NCI-H2107 treated with DMSO at 0.1 percent for 48 hours (cell line): ENCODE results near the gene SLC10A7.

ENCODE experiments used
- DNase-seq: peaks from one replicate; lab custom pipeline; 2025; ENCODE audit not compliant: unreplicated experiment; lab: John Stamatoyannopoulos, UW

The SLC10A7 gene

GRCh38 chr4:146315184-146315583, 206.6 kb downstream of the SLC10A7 start:
- DNase-seq = no peak

- no peak for DNase-seq
Measured at GRCh38 chr4:146311238-146311970, 210.3 kb downstream of the SLC10A7 start.

GRCh38 chr4:146310319-146311021, 211.3 kb downstream of the SLC10A7 start:
- no peak for DNase-seq

GRCh38 chr4:146308951-146309350, 212.8 kb downstream of the SLC10A7 start:
- DNase-seq = no peak

- DNase-seq = no peak
Measured at GRCh38 chr4:146302822-146303221, 218.9 kb downstream of the SLC10A7 start.

- no peak for DNase-seq
Measured at GRCh38 chr4:146299607-146300006, 222.1 kb downstream of the SLC10A7 start.

- no peak for DNase-seq
Measured at GRCh38 chr4:146294776-146295175, 227.0 kb downstream of the SLC10A7 start.

GRCh38 chr4:146292508-146292907, 229.2 kb downstream of the SLC10A7 start:
- DNase-seq = no peak

- no peak for DNase-seq
Measured at GRCh38 chr4:146291313-146291712, 230.4 kb downstream of the SLC10A7 start.

- DNase-seq = no peak
Measured at GRCh38 chr4:146288193-146288592, 233.5 kb downstream of the SLC10A7 start.

- no peak for DNase-seq
Measured at GRCh38 chr4:146285037-146285436, 236.7 kb downstream of the SLC10A7 start.

- DNase-seq = no peak
Measured at GRCh38 chr4:146283758-146284651, 237.7 kb downstream of the SLC10A7 start.

GRCh38 chr4:146282657-146283056, 239.1 kb downstream of the SLC10A7 start:
- DNase-seq = no peak

GRCh38 chr4:146278986-146279385, 242.8 kb downstream of the SLC10A7 start:
- DNase-seq = no peak

GRCh38 chr4:146275370-146275769, 246.4 kb downstream of the SLC10A7 start:
- DNase-seq = no peak

GRCh38 chr4:146274774-146275173, 247.0 kb downstream of the SLC10A7 start:
- no peak for DNase-seq

- DNase-seq = no peak
Measured at GRCh38 chr4:146273204-146273901, 248.4 kb downstream of the SLC10A7 start.

- no peak for DNase-seq
Measured at GRCh38 chr4:146271466-146271865, 250.3 kb downstream of the SLC10A7 start.

- no peak for DNase-seq
Measured at GRCh38 chr4:146269228-146269653, 252.5 kb downstream of the SLC10A7 start.

GRCh38 chr4:146267826-146268225, 253.9 kb downstream of the SLC10A7 start:
- DNase-seq = no peak

- DNase-seq = no peak
Measured at GRCh38 chr4:146265950-146266490, 255.7 kb downstream of the SLC10A7 start.
